ENCODE data around the gene AATF.

- TF ChIP-seq CTCF (IDR thresholded peaks at IDR 0.05) (no peak), POLR2A (IDR thresholded peaks at IDR 0.05) (no peak)
These were observed 76.5 kb downstream of the AATF start for GRCh38 chr17:37025238-37025637.
